GM19351 (cell line): ENCODE measurements around the gene PTH1R.

Source experiments
- ATAC-seq: cut with Tn5 transposase; IDR thresholded peaks from one replicate; pipeline ENCODE4 v1.9.1; 2021; ENCODE audit warnings: mild to moderate bottlenecking, moderate library complexity; ENCODE audit not compliant: unreplicated experiment

Gene PTH1R

GRCh38 chr3:46881596-46882376 is 4.3 kb downstream of the PTH1R start:
- no peak for ATAC-seq

GRCh38 chr3:46882377-46883053 is 5.0 kb downstream of the PTH1R start:
- no peak for ATAC-seq

DNA sequence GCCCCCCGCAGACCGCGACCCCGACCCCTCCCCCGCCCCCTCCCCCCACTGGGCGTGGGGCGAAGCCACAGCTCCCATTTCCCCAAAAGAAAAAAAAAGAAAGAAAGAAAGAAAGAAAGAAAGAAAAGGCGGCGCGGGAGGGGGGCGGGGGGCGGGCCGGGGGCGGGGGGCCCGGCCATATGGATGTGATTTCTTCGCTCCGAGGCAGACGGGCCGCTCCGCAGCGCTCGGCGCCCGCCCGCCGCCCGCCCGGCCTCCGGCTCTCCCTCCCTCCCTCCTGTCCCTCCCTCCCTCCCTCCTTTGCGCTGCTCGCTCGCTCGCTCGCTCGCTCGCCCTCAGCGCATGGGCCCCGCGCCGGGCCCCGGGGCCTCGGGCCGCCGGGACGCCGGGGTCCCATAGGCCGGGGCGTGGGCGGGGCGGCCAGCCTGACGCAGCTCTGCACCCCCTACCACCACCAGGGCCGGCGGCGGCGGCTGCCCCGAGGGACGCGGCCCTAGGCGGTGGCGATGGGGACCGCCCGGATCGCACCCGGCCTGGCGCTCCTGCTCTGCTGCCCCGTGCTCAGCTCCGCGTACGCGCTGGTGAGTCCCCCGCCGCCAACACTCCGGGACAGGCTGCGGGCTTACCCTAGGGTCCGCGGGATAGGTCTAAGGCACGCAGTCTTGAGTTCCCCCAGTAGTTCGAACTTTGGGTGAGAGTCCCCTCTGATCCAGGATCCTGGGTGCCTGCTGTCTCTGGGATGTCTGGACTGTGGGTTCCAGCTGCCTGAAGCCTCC is 5.7 kb downstream of the PTH1R start:
- ATAC-seq, result no peak

GRCh38 chr3:46883830-46884185 is 6.3 kb downstream of the PTH1R start:
- no peak for ATAC-seq

GRCh38 chr3:46884427-46884826 is 6.9 kb downstream of the PTH1R start:
- no peak for ATAC-seq

GRCh38 chr3:46884929-46885328 is 7.4 kb downstream of the PTH1R start:
- no peak for ATAC-seq

GRCh38 chr3:46885612-46886011 is 8.1 kb downstream of the PTH1R start:
- ATAC-seq, result no peak

DNA sequence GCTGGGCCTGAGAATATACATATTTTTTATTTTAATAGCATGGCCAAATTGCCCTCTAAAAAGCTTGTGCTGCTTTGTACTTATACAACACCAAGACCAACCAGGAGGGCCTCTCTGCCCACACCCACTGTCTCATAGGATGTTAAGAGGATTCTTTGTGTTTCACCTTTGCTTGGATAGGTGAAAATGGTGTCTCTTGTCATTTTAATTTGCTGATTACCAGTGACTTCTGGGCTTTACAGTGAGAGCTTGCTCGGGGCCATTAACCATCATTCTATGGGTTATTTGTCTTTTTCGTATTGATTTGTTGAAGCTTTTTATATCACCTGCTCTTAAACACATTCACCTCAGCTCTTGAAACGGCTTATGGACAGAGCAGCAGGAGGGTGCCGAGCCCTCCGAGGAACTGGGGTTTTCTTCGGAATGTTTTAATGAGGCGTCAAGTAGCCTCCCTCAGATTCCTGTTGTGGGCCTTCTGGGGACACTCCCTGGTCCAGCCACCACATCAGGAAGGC is 10.5 kb downstream of the PTH1R start:
- no peak for ATAC-seq

DNA sequence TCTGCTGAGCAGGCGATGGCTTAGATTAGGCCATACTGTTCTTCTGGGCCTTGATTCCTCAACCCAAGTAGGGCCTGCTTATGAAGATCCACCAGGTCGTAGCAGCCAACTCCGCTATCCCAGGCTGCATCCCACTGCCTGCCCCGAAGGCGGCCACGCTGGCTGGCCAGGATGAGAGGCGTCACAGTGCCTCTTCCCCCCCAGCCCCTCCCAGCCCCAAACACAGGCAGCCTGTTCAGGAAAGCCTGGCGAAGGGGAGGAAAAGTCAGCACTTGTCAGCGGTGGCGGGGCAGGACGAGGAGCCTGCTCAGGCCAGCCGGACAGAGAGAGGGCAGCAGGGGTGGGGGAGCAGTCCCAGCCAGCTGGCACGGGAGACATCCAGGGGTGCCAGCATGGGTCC is 11.2 kb downstream of the PTH1R start:
- ATAC-seq, result no peak

DNA sequence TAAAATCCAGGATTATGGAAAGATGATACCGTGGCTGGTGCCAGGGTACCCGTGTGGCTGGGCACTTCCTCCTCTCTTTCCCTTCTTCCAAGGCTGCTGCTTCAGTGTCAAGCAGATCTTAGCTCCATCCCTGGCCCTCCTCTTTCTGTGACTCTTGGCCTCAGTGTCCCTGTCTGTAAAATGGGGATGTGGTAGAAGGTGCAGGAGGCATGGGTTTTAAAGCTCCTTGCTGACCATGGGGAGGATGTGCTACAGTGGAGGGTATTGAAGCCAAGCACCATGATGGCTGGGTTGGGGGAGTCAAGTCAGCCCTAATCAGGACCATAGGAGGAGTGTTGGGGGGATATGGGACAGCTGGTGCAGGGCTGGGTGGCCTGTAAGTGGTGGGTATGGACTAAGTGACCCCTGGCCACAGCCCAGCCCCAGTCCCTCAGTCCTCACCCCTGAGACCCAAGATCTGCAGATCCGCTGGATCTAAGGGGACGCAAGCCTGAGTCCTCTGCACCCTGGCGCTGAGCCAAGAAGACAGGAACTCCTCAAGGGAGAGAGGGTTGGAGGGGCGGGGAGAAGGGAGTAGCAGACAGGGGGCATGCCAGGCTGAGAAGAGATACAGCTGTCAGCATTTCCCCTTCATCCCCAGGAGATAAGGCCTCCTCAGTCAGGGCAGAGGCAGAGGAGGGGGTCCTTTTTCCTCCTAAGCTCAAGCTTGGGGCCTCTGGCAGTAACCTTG is 12.0 kb downstream of the PTH1R start:
- ATAC-seq, result no peak

DNA sequence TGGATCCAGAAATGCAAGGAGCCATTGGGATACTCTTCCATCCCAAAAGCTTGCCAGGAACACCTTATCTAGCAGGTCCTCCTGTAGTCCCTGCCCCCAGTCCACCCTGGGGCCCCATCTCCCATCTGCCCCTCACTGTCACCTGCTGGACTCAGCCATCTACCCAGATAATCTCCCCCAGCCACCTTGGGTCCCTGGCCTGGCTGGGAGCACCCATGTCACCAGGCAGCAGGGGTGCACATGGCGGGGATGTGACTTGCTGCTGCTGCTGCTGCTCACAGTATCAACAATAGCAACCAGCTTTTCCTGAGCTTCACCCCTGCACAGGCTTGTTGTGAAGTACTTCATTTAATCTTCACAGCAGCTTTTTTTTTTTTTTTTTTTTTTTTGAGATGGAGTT is 12.6 kb downstream of the PTH1R start:
- ATAC-seq, result no peak

GRCh38 chr3:46891132-46891531 is 13.6 kb downstream of the PTH1R start:
- ATAC-seq, result no peak

DNA sequence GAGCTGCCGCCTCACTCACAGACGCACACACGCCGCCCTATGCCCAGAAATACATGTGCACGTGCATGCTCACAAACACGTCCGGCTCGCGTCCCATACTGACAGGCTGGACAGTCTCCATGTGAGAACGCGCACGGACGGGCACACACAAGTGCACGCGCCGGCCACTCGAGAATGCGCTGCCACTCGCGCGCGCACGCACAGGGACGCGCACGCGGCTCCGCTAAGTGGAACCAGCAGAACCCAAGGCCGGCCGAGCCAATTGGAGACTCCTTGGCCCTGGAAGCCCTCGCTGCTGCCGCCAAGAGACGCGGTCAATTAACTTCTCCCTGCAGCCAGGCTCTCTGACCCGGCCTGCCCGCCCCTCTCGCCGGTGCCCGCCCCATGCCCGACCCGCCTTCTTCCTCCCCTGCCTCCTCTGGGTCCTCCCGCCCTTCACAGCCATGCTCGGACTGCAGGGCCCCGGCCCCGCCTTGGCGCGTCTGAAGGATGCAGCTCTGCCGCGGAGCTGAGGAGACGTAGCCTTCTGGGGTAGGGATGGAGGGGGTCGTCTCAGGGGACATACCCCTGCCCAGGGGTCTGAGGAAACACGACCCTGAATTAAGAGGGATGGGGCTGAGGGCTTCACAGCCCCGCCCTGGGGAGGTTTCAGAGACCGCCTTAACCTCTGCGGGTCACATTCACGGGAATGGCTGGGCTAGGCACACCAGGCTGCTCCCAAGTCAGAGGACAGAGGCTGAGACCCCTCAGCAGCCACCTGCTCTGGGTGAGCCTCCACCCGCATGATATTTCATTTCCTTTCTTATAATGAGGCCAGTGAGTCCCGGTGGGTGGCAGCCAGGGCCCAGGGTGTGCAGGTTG is 15.0 kb downstream of the PTH1R start:
- no peak for ATAC-seq

DNA sequence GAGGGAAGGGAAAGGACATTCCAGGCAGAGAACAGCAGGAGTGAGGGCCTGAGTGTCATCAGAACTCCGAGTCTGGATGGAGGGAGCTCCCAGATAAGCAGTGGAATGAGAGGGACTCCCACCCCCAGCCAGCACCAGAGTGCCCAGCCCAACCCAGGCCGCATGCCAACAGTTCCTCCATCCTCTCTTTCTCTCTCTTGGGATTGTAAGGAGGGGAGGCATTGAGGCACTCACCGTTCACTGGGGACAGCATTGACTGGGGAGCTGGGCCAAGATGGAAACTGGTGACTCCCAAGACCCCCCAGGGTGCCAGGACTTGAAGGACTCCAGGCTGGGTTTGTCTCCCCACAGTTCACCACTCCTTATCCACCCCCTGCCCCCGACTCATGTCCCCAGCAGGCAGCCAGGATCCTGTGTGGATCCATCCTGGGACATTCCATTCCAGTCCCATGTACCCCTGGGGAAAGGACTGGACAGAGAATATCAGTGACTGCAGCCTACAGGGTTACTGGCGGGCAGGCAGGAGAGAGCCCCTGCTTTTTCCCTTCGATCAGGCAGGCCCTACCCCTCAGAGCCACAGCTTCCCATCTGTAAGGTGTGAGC is 15.7 kb downstream of the PTH1R start:
- ATAC-seq, result no peak

DNA sequence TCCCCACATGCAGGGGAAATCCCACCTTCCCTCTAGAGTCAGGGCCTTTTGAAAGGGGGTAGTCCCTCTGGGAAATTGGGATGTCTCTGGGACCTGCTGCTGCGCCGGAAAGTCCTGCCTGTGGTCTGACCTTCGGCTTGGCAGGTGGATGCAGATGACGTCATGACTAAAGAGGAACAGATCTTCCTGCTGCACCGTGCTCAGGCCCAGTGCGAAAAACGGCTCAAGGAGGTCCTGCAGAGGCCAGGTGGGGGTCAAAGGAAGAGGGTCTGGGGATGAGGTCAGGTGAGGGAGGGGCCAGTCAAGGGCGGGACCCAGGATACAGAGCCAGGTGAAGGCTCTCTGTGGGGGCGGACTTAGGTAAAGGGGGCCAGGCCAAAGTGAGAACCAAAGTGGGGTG is 16.2 kb downstream of the PTH1R start:
- ATAC-seq, result no peak

DNA sequence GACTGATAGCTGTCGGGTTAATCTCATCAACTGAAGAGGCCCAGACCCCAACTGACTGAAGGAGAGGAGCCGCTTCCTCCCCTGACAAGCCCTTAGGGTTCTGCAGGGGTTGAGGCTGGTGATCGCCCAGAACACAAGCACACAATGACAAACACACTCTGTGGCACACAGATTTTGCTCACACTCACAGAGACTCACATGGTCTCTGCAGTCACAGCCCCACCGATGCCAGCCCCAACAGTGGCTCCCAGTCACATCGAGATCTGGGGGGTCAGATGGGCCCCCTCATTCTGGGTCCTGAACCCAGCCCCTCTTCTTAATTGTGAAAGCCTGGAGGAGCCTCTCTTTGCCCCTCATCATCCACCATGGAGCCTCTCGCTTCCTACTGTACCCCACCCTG is 16.7 kb downstream of the PTH1R start:
- no peak for ATAC-seq

DNA sequence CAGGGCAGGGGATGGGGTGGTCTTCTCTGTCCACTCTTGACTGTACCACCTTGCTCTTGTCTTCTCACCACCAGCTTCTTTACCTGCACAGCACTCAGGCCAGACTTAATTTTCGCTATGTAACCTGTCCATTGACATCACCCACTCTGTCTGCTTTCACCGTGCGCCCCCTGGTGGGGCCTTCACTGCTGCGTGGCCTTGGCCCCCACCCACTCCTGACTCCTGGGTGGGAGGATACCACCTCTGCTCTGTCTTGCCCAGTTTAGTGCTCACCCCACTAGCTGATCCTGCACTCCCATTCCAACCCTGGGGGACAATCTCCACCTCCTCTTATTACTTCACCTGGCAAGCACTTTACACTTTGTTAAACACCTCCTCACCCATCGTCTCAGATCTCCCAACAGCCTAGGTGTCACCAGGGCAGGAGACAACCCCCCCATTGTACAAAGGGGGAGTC is 17.7 kb downstream of the PTH1R start:
- ATAC-seq, result peak; percentile 50

DNA sequence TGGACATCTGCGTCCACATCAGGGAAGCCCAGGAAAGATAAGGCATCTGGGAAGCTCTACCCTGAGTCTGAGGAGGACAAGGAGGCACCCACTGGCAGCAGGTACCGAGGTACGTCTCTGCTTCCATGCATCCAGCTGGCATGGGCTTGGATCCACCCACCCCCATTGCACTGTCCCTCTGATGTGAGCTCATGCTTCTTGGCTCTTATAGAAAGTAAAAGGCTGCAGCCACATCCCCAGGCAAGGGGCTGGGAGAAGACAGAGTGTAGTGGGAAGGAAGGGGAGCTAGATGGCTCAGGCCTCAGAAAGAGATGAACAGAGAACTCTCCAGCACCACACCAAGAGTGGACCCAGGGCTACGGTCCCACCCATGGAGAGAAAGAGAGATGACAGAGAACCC is 18.2 kb downstream of the PTH1R start:
- no peak for ATAC-seq

- no peak for ATAC-seq
These were observed 18.9 kb downstream of the PTH1R start for GRCh38 chr3:46896386-46896785.

DNA sequence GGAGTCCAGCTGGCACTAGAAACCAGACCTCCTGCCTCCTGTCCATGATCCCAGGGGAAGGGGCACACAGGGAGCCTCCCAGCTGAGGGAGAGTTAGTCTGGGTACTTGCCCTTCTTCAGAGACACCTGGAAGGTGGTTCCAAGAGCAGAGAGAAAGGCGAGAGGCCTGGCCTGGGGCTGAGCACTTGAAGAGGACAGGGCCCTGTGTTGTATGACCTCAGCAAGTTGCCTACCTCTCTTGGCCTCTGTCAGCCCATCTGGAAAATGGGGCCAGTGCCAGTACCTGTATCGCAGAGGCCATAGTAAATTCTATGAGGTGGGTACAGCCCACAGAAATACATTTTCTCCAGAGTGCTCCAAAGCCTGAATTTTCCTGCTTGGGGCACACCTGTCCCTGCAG is 19.5 kb downstream of the PTH1R start:
- no peak for ATAC-seq
